Activated T-cell treated with anti-CD3 and anti-CD28 coated beads for 1 hour (primary cell): ENCODE data around the gene SMIM13.

Experiments used
- DNase-seq: peaks from one replicate; pipeline ENCODE4 v3.0.0-alpha.2; 2020; ENCODE audit warnings: low read depth

Gene SMIM13

DNA sequence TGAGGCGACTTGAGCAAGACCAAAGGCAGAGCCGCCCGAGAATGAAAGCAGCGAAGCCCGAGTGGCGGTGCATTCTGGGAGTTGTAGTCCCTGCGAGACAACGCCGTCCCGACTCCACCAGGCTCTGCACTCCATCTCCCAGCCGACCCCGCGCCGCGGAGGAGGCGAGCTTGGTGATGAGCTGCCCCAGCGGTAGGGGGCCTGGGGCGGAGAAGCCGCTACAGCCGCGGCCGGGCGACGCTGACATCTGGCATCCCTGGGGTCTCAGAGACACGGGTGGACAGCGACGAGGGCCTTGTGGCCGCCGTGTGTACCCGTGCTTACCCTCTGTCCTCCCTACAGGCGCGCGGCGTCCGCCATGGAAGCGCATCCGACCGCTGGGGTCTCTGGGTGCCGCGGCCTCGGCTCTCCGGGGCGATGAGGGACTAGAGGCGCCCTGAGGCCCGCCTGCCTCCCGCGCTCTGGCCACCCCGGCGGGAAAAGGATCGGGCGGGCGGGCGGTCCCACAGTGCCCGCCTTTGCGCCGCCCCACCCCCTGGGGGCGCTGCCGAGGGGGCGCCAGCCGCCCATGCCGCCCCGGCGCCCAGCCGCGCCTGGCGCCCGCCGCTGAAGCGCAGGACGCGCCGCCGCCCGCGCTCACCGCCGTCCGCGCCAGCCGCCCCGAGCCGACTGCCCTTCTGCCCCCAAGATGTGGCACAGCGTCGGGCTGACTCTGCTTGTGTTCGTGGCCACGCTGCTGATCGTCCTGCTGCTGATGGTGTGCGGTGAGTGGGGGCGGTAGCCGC lies at the start of gene SMIM13:
Gene SMIM13 (plus strand): TSS at position 209 of the 785 bp plus-strand sequence. CDS start 480 bp downstream, at position 689.
- DNase-seq: peak; percentile 91

DNA sequence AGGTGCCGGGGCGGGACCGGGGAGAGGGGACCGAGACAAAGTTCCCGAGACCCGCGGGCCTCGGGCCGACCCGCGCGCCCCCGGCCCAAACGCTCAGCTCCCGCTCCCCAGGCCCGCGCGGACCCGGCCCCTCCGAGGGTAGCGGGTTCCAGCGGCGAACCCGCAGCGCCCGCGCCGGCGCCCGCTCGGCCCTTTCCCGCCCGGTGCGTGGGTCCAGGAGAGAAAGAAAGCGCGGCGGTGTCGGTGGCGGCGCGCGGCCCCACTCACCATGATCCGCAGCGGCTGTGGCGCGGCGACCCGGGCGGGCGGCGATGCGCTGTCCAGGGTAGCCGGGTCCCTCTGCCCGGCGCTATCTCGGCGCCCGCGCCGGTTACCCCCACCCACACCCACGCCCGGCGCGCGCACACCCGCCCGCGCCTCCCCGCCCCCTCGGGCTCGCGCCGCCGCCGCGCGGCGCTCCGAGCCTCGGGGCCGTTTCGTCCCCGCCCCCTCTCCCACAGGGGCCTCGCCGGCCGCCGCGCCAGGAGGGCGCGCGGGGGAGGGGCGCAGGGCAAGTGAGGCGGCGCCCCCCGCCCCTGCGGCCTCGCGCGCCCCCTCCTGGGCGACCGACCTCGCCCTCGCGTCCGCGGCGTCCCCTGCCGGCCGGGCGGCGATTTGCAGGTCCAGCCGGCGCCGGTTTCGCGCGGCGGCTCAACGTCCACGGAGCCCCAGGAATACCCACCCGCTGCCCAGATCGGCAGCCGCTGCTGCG lies 49.5 kb upstream of the SMIM13 start, which contains the start of gene ELOVL2:
Gene ELOVL2 (minus strand): TSS at position 345 of the 751 bp plus-strand sequence. CDS start 75 bp downstream, at position 270.
- no peak for DNase-seq

DNA sequence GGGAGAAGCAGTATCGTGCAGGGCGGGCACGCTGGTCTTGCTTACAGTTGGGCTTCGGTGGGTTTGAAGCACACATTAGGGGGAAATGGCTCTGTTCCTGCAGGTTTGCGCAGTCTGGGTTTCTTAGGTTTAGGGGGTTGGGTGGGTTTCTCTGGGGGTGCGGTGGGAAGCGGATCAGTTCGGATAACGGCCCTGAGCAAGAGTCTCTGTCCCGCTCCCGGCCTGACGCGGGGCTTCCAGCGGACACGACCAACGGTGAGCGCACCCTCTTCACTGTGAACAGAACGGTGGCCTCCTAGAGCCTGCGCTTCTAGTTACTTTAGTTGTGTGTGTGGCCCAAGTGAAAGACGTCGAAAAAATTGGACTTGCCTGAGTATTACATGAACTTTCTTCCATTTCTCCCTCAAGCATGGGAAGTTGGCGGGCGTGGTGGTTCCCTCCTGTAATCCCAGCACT lies 48.9 kb upstream of the SMIM13 start:
- DNase-seq: no peak

DNA sequence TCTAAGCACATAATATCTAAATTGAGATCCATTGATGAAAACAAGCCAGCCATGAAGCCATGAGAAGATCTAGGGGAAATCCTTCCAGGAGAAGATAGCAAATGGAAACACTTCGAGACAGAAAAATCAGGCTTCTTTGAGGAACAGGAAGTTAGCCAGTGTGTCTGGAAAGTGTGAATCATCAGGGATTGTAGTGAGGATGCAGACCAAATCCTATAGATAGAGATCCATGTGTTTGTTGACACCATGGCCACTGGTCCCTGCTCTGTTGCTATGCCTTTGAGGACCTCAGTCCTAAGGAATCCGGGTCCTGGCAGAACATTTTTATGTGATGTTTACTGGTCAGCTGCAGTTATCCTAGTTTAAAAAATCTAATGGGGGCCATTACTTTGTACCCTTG lies 42.9 kb upstream of the SMIM13 start:
- DNase-seq: no peak

DNA sequence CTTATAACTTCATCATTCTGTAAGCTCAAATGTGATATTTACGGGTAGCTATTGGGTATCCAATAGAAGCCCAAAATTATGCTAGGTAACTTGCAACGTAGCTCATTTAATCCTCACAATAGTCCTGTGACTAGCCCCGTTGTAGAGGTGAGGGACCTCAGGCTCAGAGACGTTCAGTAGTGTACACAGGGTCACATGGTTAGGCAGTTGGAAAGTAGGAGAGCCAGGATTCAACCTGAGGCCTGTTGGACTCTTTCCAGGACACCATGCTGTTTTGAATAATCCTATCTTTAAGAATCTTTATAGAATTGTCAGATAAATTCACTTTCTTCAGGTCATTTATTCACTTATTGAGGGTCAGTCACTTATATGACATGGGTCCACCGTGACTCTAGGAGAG lies 40.3 kb upstream of the SMIM13 start:
- no peak for DNase-seq

DNA sequence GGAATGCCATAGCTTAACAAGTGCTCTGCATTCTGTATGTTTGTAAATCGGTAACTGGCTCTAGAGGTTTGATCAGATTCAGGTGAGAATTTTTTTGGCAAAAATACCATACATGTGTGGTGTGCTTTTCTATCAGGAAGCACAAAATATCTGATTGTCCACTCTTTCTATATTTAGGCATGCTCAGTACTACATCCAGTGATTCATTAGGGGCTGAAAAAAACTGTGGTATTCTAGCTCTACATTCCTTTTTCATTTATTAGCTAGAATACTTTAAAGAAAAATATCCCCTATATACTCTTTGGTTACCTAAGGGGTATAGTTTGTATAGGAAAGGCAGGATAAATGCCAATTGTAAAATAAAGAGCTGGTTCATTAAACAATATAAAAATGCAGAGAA lies 38.9 kb upstream of the SMIM13 start:
- DNase-seq: no peak

DNA sequence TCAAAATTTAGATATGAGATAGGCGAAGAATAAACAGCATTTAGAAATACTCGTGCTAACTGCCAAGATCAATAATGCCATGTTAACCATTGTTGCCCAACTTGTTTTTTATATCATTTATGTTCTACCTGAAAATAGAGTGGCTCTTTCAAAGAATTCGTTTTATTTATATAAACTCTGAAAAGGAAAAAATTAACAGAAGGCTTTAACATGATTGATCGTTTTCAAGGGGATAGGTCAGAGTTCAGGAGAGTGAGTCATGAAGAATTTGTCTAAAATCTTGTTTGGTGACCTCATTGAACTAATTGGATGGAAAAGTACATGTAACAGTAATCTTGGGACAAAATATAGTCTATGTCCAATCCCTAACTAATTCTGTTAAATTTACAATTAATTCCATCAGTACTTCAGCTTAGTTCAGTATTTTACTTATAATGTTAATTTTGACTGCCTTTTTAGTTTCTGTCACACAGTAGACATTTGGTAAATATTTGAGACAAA lies 38.5 kb upstream of the SMIM13 start:
- DNase-seq: no peak

DNA sequence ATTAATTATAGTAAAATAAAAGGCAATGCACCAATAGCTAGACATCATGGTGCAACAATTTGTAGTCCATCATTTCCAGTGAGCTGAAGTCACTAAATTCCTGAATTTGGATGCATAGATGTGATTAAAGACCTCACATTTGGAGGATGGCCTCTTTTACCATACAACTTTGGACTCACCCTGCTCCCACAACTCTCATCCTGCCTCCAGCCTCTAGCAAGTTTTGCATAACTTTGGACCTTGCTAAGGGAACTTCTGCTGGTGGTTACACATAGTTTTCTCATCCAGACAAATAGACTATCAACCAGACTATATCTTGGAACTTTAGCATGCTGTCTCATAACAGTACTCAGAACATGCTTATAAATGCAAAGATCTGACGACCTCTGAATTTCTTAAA lies 36.8 kb upstream of the SMIM13 start:
- no peak for DNase-seq

DNA sequence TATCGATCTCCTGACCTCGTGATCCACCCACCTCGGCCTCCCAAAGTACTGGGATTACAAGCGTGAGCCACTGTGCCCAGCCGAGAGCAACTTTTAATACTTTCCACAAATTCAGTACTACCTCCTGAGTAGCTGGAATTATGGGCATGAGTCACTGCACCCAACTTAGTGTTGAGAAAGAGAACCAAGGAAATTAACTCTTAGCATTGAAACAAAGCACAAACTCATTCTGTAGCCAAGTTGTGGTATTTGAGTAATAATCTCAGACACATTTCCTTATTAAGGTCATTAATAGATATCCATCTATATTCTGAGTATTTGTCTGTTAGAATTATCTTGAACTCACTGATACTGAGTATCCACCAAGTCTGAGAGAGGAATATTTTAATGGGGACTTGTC lies 35.2 kb upstream of the SMIM13 start:
- no peak for DNase-seq

DNA sequence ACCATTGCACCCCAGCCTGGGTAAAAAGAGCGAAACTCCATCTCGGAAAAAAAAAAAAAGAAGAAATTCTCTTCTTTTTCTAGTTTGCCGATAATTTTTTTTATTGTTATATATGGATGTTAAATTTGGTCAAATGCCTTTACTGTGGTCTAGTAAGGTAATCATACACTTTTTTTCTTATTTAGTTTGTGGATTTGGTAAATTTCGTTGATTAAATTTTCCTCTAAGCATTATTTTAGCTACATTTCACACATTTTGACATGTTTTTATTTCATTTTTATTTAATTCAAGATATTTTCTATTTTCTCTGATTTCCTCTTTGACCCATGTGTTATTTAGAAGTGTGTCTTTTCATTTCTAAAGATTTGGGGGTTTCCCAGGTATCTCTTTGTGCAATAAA lies 31.6 kb upstream of the SMIM13 start:
- DNase-seq: no peak

DNA sequence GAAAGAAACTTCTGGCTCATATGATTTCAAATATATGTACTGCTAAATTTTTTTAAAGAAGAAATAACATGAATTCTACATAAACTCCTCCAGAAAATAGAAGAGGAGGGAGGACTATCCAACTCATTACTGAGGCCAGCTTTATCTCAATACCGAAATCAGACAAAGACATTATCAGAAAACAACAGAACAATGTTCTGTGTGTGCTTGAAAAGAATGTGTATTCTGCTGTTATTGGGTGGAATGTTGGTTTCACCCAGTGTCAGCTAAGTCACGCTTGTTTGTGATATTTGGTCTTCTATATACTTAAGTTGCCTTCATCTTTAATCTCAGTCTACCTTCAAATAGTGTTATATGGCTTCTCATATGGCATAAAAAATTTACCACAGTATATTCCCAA lies 30.9 kb upstream of the SMIM13 start:
- no peak for DNase-seq

DNA sequence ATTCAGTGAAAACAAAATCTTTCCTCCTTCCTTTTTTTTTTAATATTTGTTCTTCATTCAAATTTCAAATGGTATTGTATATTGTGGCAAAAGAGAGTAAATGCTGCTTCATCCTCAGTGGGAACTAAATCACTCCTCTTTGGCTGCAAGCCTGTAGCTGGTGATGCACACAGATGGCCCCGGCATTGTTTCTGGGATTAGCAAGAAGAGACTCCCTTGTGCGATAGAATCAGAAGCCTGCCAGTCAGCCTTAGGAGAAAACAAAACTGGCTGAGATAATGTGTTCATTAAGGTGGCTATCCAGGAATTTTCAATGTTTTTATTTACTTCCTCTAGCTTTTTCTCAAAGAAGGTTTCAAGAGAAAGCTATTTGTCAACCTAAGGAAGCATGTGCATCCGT lies 28.8 kb upstream of the SMIM13 start:
- DNase-seq: no peak

DNA sequence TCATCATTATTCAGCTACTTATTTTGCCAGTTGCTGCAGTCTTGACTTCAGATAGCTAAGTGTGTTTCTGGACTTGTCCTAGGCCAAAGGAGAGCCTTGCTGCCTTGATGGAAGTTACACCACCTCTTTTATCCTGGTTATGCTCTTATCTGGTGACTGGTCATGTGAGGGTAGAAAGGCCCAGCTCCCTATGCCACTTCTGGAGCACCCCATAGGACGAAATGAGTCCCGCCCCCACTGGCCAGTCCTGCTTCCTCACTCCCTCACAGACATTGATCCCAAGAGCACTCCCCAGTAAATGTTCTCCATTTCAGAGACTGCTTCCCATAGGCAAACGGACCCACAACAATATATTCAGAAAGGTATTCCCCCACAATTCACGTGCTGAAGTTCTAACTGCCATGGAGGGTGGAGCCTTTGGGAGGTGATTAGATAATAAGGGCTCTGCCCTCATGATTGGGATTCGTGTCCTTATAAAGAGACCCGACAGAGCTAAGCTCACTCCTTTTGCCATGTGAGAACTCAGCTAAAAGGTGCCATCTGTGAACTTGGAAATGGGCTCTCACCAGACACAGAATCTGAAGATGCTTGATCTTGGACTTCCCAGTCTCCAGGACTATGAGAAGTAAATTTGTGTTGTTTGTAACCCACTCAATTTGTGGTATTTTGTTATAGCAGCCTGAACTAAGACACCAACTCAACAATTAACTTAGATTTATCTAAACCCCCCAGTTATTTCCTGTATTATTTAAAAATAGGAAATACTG lies 28.0 kb upstream of the SMIM13 start:
- no peak for DNase-seq

DNA sequence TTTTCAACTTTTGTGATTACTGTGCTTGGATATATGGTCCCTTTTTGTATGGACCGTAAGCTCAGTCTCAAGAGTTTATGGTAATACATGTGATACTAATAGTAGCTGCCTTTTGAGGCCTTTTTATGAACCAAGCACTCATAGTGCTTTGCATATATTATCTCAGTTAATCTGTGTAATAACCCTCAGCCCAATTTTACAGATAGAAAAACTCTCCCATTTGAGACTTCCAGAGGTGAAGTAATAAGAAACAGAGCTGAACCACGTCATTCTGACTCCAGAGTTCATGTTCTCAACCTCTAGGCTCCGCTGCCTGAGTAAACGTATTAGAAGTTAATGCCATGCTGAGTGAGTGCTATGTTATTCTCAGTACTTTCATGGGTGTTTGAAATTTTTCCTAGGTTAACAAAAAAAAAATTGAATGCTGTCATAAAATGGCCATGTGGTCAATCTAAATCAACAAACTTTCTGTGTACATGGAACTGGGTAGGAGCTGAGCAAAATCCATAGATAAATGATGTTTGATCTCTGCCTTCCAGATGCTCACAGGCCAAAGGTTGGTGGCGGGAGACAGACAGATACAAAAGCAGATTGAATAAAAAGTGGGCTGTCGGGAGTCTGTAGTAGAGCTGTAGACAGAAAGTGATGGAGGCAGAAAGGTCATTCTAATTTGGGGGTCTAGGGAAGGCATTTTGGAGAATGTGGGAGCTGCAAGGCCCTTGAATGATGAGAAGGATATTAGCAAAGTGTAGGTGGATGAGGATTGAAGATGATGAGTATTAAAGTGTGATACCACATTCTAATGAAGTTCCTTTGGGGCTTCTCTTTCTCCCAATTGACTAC lies 26.9 kb upstream of the SMIM13 start:
- no peak for DNase-seq

DNA sequence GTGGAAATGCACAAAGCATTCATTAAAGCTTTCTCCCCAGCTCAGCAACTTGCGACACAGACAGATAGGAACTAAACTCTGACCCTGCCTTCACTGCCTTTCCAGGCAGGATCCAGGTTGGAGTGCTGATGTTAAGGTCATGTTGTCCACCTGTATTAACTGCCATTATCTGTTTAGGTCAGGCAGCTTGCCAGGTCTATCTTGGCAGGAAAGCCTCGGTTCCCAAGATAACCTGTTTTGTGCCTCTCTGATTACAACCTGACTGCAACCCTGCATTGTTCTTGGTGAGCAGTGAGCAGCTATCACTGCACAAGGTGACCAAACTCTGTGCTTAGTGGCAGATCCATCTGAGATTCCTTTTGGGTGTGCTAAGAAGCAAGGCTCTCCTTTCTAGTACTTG lies 26.3 kb upstream of the SMIM13 start:
- no peak for DNase-seq

DNA sequence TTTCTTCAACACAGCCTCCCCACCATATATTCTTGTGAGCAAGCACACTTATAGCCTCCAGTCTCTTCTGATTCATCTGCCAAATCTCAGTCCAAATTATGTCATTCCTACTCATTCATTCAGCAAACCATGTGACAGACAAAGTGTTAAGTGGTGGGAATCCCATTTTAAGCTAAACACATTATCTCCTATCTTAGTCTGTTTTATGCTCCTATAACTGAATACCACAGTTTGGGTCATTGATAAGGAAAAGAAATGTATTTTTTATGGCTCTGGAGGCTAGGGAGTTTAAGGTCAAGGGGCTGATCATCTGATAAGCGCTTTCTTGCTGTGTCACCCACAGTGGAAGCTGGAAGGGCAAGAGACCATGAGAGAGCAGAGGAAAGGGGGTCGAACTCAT lies 23.9 kb upstream of the SMIM13 start:
- no peak for DNase-seq

DNA sequence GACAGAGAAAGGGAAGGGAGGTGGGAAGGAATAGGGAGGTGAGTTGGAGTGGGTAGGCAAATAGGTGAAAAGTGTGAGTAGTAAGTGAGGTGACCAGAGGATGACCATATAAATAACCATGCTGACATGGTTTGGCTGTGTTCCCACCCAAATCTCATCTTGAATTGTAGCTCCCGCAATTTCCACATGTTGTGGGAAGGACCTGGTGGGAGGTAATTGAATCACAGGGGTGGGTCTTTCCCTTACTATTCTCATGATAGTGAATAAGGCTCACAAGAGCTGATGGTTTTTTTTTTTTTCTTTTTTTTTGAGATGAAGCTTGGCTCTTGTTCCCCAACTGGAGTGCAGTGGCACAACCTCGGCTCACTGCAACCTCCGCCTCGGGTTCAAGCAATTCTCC lies 21.5 kb upstream of the SMIM13 start:
- DNase-seq: no peak

DNA sequence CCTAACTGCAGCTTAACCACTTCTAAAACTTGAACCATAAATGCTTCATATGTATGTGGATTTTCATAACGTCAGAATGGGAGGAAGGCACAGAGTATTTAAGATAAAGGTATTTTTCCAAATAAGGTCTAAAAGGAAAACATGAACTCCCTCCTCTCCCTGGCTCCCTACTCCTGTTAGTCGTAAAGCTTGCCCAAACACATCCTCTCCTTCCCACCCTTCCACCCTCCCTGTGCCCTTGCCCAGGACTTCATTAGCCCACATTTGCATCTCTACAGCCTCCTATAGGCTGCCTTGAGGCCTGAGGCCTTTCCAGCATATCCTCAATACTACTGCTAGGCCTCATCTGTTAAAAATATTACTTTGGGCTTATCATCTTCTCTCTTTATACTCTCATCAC lies 17.1 kb upstream of the SMIM13 start:
- no peak for DNase-seq

DNA sequence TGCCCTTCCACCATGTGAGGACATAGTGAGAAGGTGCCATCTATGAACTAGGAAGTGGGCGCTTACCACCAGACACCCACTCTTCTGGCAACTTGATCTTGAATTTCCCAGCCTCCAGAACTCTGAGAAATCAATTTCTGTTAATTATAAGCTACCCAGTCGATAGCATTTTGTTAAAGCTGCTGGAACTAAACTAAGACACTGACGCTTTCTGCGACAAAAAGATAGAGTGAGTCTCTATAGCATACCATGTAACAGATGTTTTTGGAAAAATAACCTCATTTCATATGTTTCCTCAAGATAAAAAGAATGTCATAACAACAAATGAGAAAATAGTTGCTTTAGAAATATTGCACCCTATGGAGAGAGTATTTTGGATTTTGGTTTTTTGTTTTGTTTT lies 15.4 kb upstream of the SMIM13 start:
- DNase-seq: no peak

DNA sequence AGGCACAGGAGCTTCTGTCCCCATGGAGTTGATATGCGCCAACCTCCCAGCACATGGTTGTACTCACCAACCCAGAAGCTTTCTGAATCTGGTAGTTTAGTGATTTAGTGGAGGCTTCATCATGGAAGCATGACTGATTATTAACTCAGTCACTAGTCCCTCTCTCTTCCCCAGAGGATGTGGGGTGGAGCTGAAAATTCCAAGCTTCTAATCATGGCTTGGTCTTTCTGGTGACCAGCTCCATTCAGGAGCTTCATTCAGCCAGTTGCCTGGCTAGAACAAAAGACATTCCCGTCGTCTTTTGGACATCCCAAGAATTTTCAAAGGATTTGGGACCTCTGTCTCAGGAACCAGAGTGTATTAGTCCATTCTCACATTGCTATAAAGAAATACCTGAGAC lies 13.3 kb upstream of the SMIM13 start:
- no peak for DNase-seq

DNA sequence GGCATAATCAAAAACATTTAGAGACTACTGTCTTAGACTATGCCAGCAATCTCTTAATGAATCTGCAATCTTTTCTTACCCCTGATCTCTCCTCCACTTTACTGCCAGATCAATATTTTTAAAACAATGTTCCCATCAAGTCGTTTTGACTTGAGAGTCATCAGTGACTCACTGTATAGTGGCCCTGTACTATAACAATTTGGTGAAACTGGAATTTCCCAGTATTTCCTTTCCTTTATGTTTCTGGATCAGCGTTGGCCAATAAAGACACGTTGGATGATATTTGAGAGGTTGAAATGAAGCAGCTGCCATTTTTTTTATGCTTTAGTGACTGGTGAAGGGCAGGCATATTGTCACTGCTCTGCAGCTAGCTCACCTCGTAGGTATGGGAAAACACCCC lies 10.1 kb upstream of the SMIM13 start:
- DNase-seq: no peak

DNA sequence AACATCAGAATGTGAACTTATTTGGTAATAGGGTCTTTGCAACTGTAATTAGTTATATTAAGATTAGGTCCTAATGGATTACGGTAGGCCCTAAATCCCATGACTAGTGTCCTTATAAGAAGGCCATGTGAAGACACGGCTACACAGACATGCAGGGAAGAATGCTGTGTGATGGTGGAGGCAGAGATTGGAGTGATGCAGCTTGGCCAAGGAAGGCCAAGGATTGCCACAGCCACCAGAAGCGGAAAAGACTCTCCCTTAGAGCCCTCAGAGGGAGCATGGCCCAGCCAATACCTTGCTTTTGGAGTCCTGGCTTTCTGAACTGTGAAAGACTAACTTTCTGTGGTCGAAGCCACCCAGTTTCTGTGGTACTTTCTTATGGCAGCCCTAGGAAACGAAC lies 9.7 kb upstream of the SMIM13 start:
- DNase-seq: no peak
